AG09319 (cell line): ENCODE measurements around the gene PVRIG.
"Not testable (repeated sequence)": the region's sequence is repeated elsewhere in the genome, so short reads cannot be mapped to it uniquely, and the experiment has no call there.

Experiments used
- DNase-seq: peaks from one replicate; pipeline ENCODE4 v3.0.0-alpha.2; 2010; ENCODE audit warnings: low read depth; ENCODE audit errors: extremely low read depth
- CTCF ChIP-seq: IDR thresholded peaks from 2 replicates; pipeline ENCODE4 v1.5.1; 2011; ENCODE audit warnings: low read depth, mild to moderate bottlenecking, inconsistent platforms, low read length, moderate library complexity

Gene PVRIG

DNA sequence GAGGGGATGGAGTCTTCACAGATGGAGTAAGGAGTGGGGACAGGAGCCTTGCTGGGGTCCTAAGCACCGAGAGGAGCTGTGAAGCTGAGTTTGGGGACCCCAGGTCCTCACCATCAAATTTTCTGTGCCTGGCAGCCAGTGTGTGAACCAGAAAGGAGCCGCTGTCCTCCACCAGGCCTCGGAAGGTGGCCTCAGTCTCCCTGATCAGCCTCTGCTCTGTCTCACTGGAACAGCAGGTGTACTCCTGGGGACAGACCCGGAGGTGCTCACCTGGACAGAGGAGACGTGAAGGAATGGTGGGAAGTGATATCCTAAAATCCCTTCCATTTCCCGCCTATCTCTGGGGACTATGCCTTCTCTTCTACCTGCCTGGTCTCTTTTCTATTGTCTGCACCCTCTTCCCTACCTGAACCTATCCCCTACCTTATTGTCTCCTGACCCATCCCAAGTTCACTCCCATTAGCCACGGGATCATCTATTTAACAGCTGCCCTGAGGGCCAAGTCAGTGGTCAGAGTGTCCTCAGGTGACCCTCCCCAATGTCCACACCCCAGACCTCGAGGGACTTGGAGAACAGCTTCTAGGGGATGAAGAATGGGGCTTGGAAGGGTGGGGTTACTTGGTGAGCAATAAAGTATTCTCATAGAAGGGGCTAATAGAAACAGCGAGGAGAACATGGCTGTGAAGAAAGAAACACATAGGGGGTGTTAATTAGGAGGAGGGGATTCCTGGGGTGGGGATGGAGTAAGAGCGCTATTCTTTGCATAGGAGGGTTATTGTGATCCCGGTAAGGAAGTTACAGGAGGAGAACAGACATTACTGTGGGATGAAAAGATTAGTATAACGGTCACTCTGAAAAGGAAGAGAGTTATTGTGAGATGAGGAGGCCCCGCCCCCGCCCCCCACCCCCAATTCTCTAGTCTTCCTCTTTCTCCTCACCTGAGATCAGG, 43.4 kb upstream of the PVRIG start:
- no peak for DNase-seq
- no peak for TF ChIP-seq CTCF

DNA sequence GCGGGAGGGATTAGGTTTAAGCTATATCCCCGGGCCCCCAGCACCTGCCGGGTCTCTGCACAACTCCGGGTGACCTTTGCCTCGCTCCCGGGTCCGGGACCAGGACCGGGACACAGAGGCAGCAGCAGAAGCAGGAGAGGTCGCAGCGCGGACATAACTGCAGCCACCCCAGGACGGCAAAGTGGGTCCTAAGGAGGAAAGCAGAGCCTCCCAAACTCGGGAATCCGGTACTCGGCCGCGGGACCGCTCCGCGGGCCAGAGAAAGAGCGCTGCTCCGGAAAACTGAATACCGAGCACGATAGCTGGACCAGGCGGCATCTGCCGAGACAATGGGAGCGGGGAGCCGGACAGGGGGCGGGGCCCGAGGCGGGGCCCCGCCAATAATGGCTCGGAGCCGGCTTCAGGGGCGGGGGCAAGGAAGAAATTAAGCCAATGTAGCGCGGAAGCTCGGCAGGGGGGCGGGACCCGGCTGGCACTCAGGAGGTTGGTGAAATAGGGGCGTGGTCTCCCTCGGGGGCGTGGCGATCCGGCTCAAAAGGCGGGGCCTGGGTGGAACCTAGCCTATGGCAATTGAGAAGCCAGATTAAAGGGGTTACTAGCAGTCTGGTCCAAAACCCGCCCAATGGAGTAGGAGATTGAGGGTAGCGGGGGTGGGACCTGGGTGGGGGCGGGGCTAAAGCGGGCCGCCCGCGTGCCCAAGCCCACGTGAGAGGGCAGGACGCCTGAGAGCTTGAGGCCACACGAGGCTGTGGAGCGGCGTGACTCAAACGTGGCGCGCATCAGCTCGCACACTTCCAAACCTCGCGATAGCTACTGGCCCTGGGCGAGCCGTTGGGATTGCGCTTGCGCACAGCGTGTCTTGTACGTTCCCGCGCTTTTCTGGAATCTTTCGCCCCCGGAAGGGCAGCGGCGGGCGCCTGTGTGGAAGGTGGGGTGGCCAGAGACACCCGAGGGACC, 42.4 kb upstream of the PVRIG start, which contains the start of the genes GPC2 and STAG3:
Gene GPC2 (minus strand): TSS at position 337 of the 957 bp plus-strand sequence. CDS start 182 bp downstream, at position 155.
Gene STAG3 (plus strand): TSS at position 874 of the 957 bp plus-strand sequence. CDS start 2,639 bp downstream, outside the sequence.
- DNase-seq = peak; percentile 89
- no peak for TF ChIP-seq CTCF

DNA sequence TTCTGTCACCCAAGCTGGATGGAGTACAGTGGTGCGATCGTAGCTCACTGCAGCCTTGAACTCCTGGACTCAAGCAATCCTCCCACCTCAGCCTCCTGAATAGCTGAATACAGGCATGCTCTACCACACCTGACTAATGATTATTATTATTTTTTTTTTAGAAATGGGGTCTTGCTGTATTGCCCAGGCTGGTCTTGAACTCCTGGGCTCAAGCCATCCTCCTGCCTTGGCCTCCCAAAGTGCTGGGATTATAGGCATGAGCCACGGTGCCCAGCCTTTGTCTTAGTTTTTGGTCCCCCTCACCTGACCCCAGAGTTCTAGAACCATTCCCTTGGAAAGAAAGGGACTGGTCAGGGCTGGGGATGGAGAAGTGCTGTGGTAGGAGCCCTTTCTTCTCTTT, 39.7 kb upstream of the PVRIG start:
- DNase-seq = not testable (repeated sequence)

GRCh38 chr7:100182616-100183015, 37.1 kb upstream of the PVRIG start:
- not testable (repeated sequence) for DNase-seq

DNA sequence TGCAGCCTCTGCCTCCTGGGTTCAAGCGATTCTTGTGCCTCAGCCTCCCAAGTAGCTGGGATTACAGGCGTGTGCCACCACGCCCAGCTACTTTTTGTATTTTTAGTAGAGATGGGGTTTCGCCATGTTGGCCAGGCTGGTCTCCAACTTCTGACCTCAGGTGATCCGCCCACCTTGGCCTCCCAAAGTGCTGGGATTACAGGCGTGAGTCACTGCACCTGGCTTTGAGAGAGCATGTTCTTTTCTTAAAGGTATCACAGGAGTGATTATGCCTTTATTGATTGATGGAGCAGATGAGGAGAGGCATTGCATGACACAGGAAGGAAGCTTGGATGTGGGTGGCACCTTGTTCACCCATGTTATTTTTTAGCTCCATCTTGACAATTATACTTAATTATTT, 36.7 kb upstream of the PVRIG start:
- DNase-seq = not testable (repeated sequence)

DNA sequence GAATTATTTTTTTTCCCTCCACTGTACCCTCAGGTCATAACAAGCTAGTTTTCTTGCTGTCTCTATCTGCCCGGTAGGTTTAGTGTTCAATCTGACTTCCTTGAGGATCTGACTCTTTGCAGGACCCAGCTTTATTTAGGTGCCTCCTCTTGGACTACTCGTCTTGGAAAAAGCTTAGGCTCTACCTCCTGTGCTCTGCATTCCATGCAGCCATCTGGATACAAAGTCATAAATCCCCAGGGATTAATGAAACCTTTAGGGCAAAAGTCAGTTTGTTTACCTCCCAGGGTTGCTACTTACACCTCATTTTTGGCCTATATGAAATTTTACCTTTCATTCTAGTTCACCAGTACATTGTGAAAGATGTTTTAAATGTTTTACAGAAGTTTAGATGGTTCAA, 34.0 kb upstream of the PVRIG start:
- no peak for TF ChIP-seq CTCF
- no peak for DNase-seq

- no peak for DNase-seq
- no peak for TF ChIP-seq CTCF
These were observed 30.7 kb upstream of the PVRIG start for GRCh38 chr7:100189061-100189460.

GRCh38 chr7:100190048-100190711, 29.6 kb upstream of the PVRIG start:
- DNase-seq = no peak
- TF ChIP-seq CTCF = peak; percentile 41
